K562 (cell line): Measurements from ENCODE around the gene GDAP2. TPM values are rescaled to one million over a fixed set of nuclear protein-coding genes. Genes with fewer than 3 reads are reported as not detected.

Experiments used
- ATF4 ChIP-seq: fragments of 450-650 bp; formaldehyde crosslinking; IDR thresholded peaks from 2 replicates; pipeline ENCODE4 v1.4.0; 2022; ENCODE audit warnings: mild to moderate bottlenecking, moderate library complexity
- GATAD2A ChIP-seq: fragments of 450-650 bp; IDR thresholded peaks from 2 replicates; pipeline ENCODE4 v1.6.1; 2017
- HCFC1 ChIP-seq: IDR thresholded peaks from 2 replicates; pipeline ENCODE4 v1.6.1; 2012; ENCODE audit warnings: low read depth, low read length, improper control_type of control experiment
- MITF ChIP-seq: IDR thresholded peaks from 2 replicates; pipeline ENCODE4 v1.6.1; 2014; ENCODE audit warnings: antibody characterized with exemption
- NBN ChIP-seq: fragments of 450-650 bp; IDR thresholded peaks from 2 replicates; pipeline ENCODE4 v1.6.1; 2016; ENCODE audit warnings: low read depth, mild to moderate bottlenecking
- NFXL1 ChIP-seq: fragments of 450-650 bp; formaldehyde crosslinking; IDR thresholded peaks from 2 replicates; pipeline ENCODE4 v1.4.0; 2021; ENCODE audit warnings: mild to moderate bottlenecking
- PCBP1 ChIP-seq: fragments of 200-400 bp; formaldehyde crosslinking; IDR thresholded peaks from 2 replicates; pipeline ENCODE4 v1.6.1; 2018; ENCODE audit warnings: mild to moderate bottlenecking, low read depth, low read length; ENCODE audit not compliant: poor library complexity, severe bottlenecking
- POLR2B ChIP-seq: fragments of 450-650 bp; IDR thresholded peaks from 2 replicates; pipeline ENCODE4 v1.6.1; 2018; ENCODE audit warnings: low read depth; ENCODE audit not compliant: partially characterized antibody
- POLR2G ChIP-seq: fragments of 200-400 bp; formaldehyde crosslinking; IDR thresholded peaks from 2 replicates; pipeline ENCODE4 v1.6.1; 2017; ENCODE audit warnings: low read depth, mild to moderate bottlenecking, antibody characterized with exemption, low read length, moderate library complexity
- SREBF2 ChIP-seq: sonication (generic); formaldehyde crosslinking; IDR thresholded peaks from 2 replicates; pipeline ENCODE4 v1.4.0; 2020; ENCODE audit warnings: mild to moderate bottlenecking, missing genetic modification reagents
- YBX1 ChIP-seq: fragments of 450-650 bp; IDR thresholded peaks from 2 replicates; pipeline ENCODE4 v1.7.1; 2016; ENCODE audit warnings: mild to moderate bottlenecking
- ZKSCAN3 ChIP-seq: fragments of 250-450 bp; sonication (Bioruptor Pico); IDR thresholded peaks from 2 replicates; pipeline ENCODE4 v1.4.0; 2020
- ZNF282 ChIP-seq: sonication (generic); formaldehyde crosslinking; IDR thresholded peaks from 2 replicates; pipeline ENCODE4 v1.8.1; 2023; ENCODE audit warnings: missing genetic modification reagents
- polyA plus RNA-seq, 8 experiments: library from polyadenylated mRNA; depleted of rRNA in 4 of 8; stranded (reverse) in 5 of 8; unstranded in 3 of 8; fragments of >200 nt; fragmentation: Nextera tagmentation in 2 of 8; fragmentation: Illumina TruSeq in 1 of 8; extraction: Ambion mirVana in 2 of 8; extraction: Trizol in 1 of 8; gene quantifications; 2 replicates each; pipeline versions ENCODE4 v1.2.1 to v1.2.3, GENCODE V29; 2011 to 2014; ENCODE audit warnings: inconsistent platforms in 1 of 8, missing spikeins in 1 of 8
- total RNA-seq, 7 experiments: library from RNA; depleted of rRNA in 6 of 7; stranded (reverse); fragments of >200 nt in 6 of 7; fragmentation: Illumina TruSeq in 2 of 7; extraction: Trizol in 2 of 7; gene quantifications; 2 replicates each; pipeline versions ENCODE4 v1.2.1 to v1.2.3, GENCODE V29; 2011 to 2021; ENCODE audit warnings: low replicate concordance in 1 of 7
- TF ChIP-seq, protein P1 (sequence below): fragments of 450-650 bp; IDR thresholded peaks from 2 replicates; pipeline ENCODE4 v1.7.1; 2018; ENCODE audit warnings: mild to moderate bottlenecking, low read depth; ENCODE audit not compliant: partially characterized antibody
- TF ChIP-seq, protein P2 (sequence below), 2 experiments: fragments of 450-650 bp in 1 of 2; IDR thresholded peaks; 2 replicates each; pipeline ENCODE4 v1.6.1; 2011 to 2017; ENCODE audit warnings: low read depth in 2 of 2, antibody characterized with exemption in 1 of 2, borderline replicate concordance in 1 of 2, low read length in 1 of 2, mild to moderate bottlenecking in 1 of 2, mixed read lengths in 1 of 2; ENCODE audit not compliant: control insufficient read depth in 1 of 2
- TF ChIP-seq, protein P3 (sequence below), 2 experiments: fragments of 250-450 bp in 1 of 2; fragments of 450-650 bp in 1 of 2; sonication (Bioruptor Pico) in 1 of 2; IDR thresholded peaks; 2 replicates each; pipeline versions ENCODE4 v1.6.1 to v1.8.0; 2016 to 2021; ENCODE audit warnings: mild to moderate bottlenecking in 2 of 2, moderate library complexity in 2 of 2, missing compliant biosample characterization in 1 of 2, missing genetic modification characterization in 1 of 2
- TF ChIP-seq, protein P4 (sequence below): fragments of 250-450 bp; sonication (Bioruptor Pico); IDR thresholded peaks from 2 replicates; pipeline ENCODE4 v1.6.1; 2021; ENCODE audit warnings: mild to moderate bottlenecking

The GDAP2 gene
- total and polyA plus RNA-seq, 9 of the 15 experiments (the other 6 are each of a cell fraction or from before 2014, with no cell fraction given) = 4.1 to 23.1 (median 13.2) TPM

DNA sequence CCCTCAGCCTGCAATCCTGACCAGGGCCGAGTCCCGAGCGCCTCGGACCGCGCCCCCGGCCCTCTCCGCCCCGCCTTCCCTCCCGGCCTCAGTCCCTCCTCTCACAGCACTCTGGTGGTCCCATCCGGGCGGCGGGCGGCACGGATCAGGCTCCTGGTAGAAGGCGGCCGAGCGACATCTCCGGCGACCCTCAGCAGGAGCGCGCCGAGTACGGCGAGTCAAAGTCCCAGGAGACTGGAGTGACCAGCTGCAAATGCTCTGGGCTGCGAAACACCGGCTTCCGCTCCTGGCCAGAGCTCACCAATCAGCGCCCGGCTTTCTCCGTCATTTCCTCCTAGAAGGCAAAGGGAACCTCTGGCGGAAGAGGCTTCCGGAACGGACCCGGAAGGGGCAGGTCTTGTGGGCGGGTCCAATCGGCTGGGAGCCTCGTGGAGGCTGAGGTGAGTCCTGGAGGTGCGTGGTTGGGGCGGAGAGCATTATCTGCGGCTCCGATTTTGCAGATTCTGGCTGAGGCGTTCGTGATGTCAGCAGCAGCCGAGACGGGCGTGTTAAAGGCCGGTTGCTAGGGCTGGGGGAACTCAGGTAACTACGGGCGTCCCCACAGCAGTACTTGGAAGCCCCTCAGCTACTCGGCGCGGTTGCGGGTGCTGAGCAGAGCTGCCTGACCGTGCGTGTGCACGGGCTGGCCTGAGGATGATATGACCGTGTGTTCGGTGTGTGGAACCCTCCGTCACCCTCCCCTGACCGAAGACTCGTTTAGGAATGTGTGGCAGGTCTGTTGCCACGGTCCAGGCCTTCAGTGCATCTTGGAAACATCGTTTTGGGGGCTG, at the start of gene GDAP2, which contains the start of gene WDR3 (continued):
- TF ChIP-seq, protein P1, sequence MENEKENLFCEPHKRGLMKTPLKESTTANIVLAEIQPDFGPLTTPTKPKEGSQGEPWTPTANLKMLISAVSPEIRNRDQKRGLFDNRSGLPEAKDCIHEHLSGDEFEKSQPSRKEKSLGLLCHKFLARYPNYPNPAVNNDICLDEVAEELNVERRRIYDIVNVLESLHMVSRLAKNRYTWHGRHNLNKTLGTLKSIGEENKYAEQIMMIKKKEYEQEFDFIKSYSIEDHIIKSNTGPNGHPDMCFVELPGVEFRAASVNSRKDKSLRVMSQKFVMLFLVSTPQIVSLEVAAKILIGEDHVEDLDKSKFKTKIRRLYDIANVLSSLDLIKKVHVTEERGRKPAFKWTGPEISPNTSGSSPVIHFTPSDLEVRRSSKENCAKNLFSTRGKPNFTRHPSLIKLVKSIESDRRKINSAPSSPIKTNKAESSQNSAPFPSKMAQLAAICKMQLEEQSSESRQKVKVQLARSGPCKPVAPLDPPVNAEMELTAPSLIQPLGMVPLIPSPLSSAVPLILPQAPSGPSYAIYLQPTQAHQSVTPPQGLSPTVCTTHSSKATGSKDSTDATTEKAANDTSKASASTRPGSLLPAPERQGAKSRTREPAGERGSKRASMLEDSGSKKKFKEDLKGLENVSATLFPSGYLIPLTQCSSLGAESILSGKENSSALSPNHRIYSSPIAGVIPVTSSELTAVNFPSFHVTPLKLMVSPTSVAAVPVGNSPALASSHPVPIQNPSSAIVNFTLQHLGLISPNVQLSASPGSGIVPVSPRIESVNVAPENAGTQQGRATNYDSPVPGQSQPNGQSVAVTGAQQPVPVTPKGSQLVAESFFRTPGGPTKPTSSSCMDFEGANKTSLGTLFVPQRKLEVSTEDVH = peak; percentile 96
- TF ChIP-seq, protein P2, sequence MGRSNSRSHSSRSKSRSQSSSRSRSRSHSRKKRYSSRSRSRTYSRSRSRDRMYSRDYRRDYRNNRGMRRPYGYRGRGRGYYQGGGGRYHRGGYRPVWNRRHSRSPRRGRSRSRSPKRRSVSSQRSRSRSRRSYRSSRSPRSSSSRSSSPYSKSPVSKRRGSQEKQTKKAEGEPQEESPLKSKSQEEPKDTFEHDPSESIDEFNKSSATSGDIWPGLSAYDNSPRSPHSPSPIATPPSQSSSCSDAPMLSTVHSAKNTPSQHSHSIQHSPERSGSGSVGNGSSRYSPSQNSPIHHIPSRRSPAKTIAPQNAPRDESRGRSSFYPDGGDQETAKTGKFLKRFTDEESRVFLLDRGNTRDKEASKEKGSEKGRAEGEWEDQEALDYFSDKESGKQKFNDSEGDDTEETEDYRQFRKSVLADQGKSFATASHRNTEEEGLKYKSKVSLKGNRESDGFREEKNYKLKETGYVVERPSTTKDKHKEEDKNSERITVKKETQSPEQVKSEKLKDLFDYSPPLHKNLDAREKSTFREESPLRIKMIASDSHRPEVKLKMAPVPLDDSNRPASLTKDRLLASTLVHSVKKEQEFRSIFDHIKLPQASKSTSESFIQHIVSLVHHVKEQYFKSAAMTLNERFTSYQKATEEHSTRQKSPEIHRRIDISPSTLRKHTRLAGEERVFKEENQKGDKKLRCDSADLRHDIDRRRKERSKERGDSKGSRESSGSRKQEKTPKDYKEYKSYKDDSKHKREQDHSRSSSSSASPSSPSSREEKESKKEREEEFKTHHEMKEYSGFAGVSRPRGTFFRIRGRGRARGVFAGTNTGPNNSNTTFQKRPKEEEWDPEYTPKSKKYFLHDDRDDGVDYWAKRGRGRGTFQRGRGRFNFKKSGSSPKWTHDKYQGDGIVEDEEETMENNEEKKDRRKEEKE (IDR thresholded peaks at IDR 0.05; ENCODE audit: borderline replicate concordance in 1 of 2, control insufficient read depth in 1 of 2, low read depth in 2 of 2, low read length in 1 of 2) = 0 out of 4 replicates have a peak, but pooled peaks of 1 of the 2 experiments have one; percentile 73
- peak; percentile 90 for TF ChIP-seq POLR2G
- TF ChIP-seq, protein P3, sequence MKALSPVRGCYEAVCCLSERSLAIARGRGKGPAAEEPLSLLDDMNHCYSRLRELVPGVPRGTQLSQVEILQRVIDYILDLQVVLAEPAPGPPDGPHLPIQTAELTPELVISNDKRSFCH (CRISPR knock-in tag; IDR thresholded peaks at IDR 0.05) = no peak
- TF ChIP-seq, protein P3 (tag; IDR thresholded peaks at IDR 0.05) = no peak
- TF ChIP-seq NBN = no peak
- TF ChIP-seq PCBP1 = no peak
- TF ChIP-seq, protein P4, sequence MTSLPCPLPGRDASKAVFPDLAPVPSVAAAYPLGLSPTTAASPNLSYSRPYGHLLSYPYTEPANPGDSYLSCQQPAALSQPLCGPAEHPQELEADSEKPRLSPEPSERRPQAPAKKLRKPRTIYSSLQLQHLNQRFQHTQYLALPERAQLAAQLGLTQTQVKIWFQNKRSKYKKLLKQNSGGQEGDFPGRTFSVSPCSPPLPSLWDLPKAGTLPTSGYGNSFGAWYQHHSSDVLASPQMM = no peak
- TF ChIP-seq POLR2B = peak; percentile 77
- TF ChIP-seq GATAD2A = no peak
- TF ChIP-seq ATF4 = no peak
- TF ChIP-seq ZNF282 (CRISPR knock-in tag) = no peak
- no peak for TF ChIP-seq YBX1
- TF ChIP-seq MITF = no peak
- TF ChIP-seq ZKSCAN3 (CRISPR knock-in tag) = no peak
- TF ChIP-seq HCFC1 = peak; percentile 80
- TF ChIP-seq NFXL1 (CRISPR knock-in tag) = no peak
- TF ChIP-seq SREBF2 (CRISPR knock-in tag) = no peak
